Skeletal muscle tissue (tissue), 4 donors: Measurements from ENCODE around the gene ZNF324. TPM values are rescaled to one million over a fixed set of nuclear protein-coding genes. Genes with fewer than 3 reads are reported as not detected.
A peak's percentile ranks its signal among the peaks of the same experiment; 100 is the strongest.

Experiments used
- H3K27ac ChIP-seq: one replicate; pipeline ENCODE4 v1.7.0; 2013; ENCODE audit warnings: mild to moderate bottlenecking, low read depth, low read length, inconsistent platforms
- H3K27me3 ChIP-seq, 3 donors: one replicate each; pipeline ENCODE4 v1.7.0; 2013; ENCODE audit warnings: low read length in 3 of 3; ENCODE audit not compliant: control insufficient read depth in 3 of 3, insufficient read depth in 3 of 3
- H3K36me3 ChIP-seq, 3 donors: one replicate each; pipeline ENCODE4 v1.7.0; 2013; ENCODE audit warnings: low read length in 3 of 3; ENCODE audit not compliant: control insufficient read depth in 3 of 3, insufficient read depth in 3 of 3
- H3K4me1 ChIP-seq, 3 donors: one replicate each; pipeline ENCODE4 v1.7.0; 2013; ENCODE audit warnings: low read length in 3 of 3, mild to moderate bottlenecking in 3 of 3; ENCODE audit not compliant: control insufficient read depth in 3 of 3, insufficient read depth in 3 of 3
- H3K4me3 ChIP-seq, 3 donors: one replicate each; pipeline ENCODE4 v1.7.0; 2013; ENCODE audit warnings: low read length in 3 of 3
- H3K9ac ChIP-seq, 3 donors: one replicate each; pipeline ENCODE4 v1.7.0; 2013; ENCODE audit warnings: low read length in 3 of 3, mild to moderate bottlenecking in 3 of 3, moderate library complexity in 2 of 3, low read depth in 1 of 3
- H3K9me3 ChIP-seq, 3 donors: one replicate each; pipeline ENCODE4 v1.7.0; 2013; ENCODE audit warnings: low read length in 3 of 3; ENCODE audit not compliant: control insufficient read depth in 3 of 3
- total RNA-seq: library from RNA; depleted of rRNA; stranded (reverse); fragments of >200 nt; gene quantifications from one replicate; pipeline ENCODE4 v1.2.3, GENCODE V29; 2014
- donor health status: Osteomylitis.

Gene ZNF324
- total RNA-seq, 1 donor from 2014 or later: 9.9 TPM

- Histone ChIP-seq H3K27me3 (peaks cover 4 to 8% (median 4%) of the 10 kb centered on the region in 3 donors), H3K4me3 (peak overlapping the region; percentile 73 to 88 (median 84)), H3K9ac (peak overlapping the region; percentile 33 to 83 (median 79)), H3K27ac (peak overlapping the region; percentile 51), H3K9me3 (no peaks in the 10 kb centered on the region), H3K36me3 (peaks cover 8 to 14% (median 13%) of the 10 kb centered on the region in 3 donors), H3K4me1 (peaks cover 11 to 19% (median 11%) of the 10 kb centered on the region in 3 donors)
These were observed 16.0 kb upstream of the ZNF324 start for GRCh38 chr19:58450856-58451357.

GRCh38 chr19:58451358-58452101 lies 15.3 kb upstream of the ZNF324 start, which contains the start of gene ZNF324B:
TSS of gene ZNF324B (plus strand) at chr19:58451622. CDS start at chr19:58453702, 2,080 bp downstream.
- Histone ChIP-seq H3K4me3 (peak within 1 kb of the TSS; percentile 73 to 88 (median 84)), H3K4me1 (peaks cover 11 to 19% (median 11%) of the 10 kb centered on the region in 3 donors), H3K27ac (peak within 1 kb of the TSS; percentile 51), H3K9ac (peak within 1 kb of the TSS; percentile 65 to 83 (median 79)), H3K27me3 (peaks cover 4 to 8% (median 4%) of the 10 kb centered on the region in 3 donors), H3K36me3 (peaks cover 12 to 20% (median 15%) of the 10 kb centered on the region in 3 donors), H3K9me3 (no peaks in the 10 kb centered on the region)

- Histone ChIP-seq H3K27ac (no peak overlapping the region), H3K4me3 (no peak overlapping the region), H3K27me3 (no peaks in the 10 kb centered on the region), H3K9me3 (no peaks in the 10 kb centered on the region), H3K4me1 (peaks cover 11 to 19% (median 11%) of the 10 kb centered on the region in 3 donors), H3K36me3 (peaks cover 19 to 27% (median 26%) of the 10 kb centered on the region in 3 donors), H3K9ac (no peak overlapping the region)
These were observed 13.1 kb upstream of the ZNF324 start for GRCh38 chr19:58453743-58454142.

GRCh38 chr19:58455306-58455705 lies 11.6 kb upstream of the ZNF324 start:
- Histone ChIP-seq H3K9ac (no peak overlapping the region), H3K27ac (no peak overlapping the region), H3K4me1 (peaks cover 11 to 19% (median 11%) of the 10 kb centered on the region in 3 donors), H3K4me3 (no peak overlapping the region), H3K9me3 (no peaks in the 10 kb centered on the region), H3K27me3 (no peaks in the 10 kb centered on the region), H3K36me3 (peaks cover 19 to 27% (median 26%) of the 10 kb centered on the region in 3 donors)

- no peak overlapping the region for H3K27ac ChIP-seq
- H3K4me3 ChIP-seq: no peak overlapping the region
- H3K4me1 ChIP-seq: peaks cover 6 to 13% (median 7%) of the 10 kb centered on the region in 3 donors
- peaks cover 19 to 27% (median 26%) of the 10 kb centered on the region in 3 donors for H3K36me3 ChIP-seq
- no peak overlapping the region for H3K9ac ChIP-seq
- no peaks in the 10 kb centered on the region for H3K27me3 ChIP-seq
- no peaks in the 10 kb centered on the region for H3K9me3 ChIP-seq
These were observed 10.8 kb upstream of the ZNF324 start for GRCh38 chr19:58456111-58456510.

GRCh38 chr19:58460039-58460438 lies 6.8 kb upstream of the ZNF324 start:
- Histone ChIP-seq H3K9ac (no peak overlapping the region), H3K27me3 (no peaks in the 10 kb centered on the region), H3K27ac (no peak overlapping the region), H3K36me3 (peaks cover 10 to 17% (median 12%) of the 10 kb centered on the region in 3 donors), H3K4me1 (no peaks in the 10 kb centered on the region), H3K4me3 (no peak overlapping the region), H3K9me3 (no peaks in the 10 kb centered on the region)

GRCh38 chr19:58466089-58466759 lies 656 bp upstream of the ZNF324 start:
- H3K9me3 ChIP-seq: no peaks in the 10 kb centered on the region
- H3K27me3 ChIP-seq: no peaks in the 10 kb centered on the region
- H3K27ac ChIP-seq: no peak overlapping the region
- peaks cover 8 to 19% (median 14%) of the 10 kb centered on the region in 3 donors for H3K4me1 ChIP-seq
- H3K9ac ChIP-seq: peak overlapping the region; percentile 27 to 89 (median 65)
- H3K36me3 ChIP-seq: peaks cover 12 to 15% (median 14%) of the 10 kb centered on the region in 3 donors
- peak overlapping the region; percentile 81 to 87 (median 84) for H3K4me3 ChIP-seq

- H3K27me3 ChIP-seq: no peaks in the 10 kb centered on the region
- peak overlapping the region in 1 of 3 donors; percentile 40 for H3K9ac ChIP-seq
- peaks cover 8 to 19% (median 14%) of the 10 kb centered on the region in 3 donors for H3K4me1 ChIP-seq
- peaks cover 27 to 31% (median 30%) of the 10 kb centered on the region in 3 donors for H3K36me3 ChIP-seq
- no peak overlapping the region for H3K27ac ChIP-seq
- H3K4me3 ChIP-seq: peak overlapping the region in 1 of 3 donors; percentile 48
- H3K9me3 ChIP-seq: no peaks in the 10 kb centered on the region
These were observed 1.4 kb downstream of the ZNF324 start for GRCh38 chr19:58468216-58468839.

- Histone ChIP-seq H3K27me3 (no peaks in the 10 kb centered on the region), H3K27ac (no peak overlapping the region), H3K9ac (no peak overlapping the region), H3K36me3 (peaks cover 27 to 31% (median 30%) of the 10 kb centered on the region in 3 donors), H3K9me3 (no peaks in the 10 kb centered on the region), H3K4me3 (no peak overlapping the region), H3K4me1 (peaks cover 8 to 19% (median 15%) of the 10 kb centered on the region in 3 donors)
These were observed 2.5 kb downstream of the ZNF324 start for GRCh38 chr19:58469241-58470013.
